Measurements from ENCODE around the gene TOPAZ1.

TOPAZ1 gene

DNA sequence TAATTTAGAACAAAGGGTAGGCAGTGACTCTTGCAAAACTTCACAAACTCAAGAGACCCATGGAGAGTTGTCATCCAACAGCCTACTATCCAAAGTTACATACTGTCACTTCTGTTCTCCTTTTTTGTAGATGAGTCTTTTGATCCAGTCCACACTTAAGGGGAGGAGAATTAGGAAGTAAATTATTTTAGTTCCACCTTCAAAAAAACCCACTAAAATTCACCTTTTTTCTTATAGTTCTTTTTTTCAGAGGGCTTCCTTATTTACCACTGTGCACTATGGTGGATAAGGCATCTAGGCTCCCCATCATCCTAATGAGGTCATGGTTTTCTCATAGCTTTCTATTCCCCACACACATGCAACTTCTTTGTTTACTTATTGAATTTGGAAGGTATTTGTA lies 88.3 kb downstream of the TOPAZ1 start:
- in situ Hi-C loops (cut with MboI; ENCODE audit: low pct_unique_long_range_greater_than_20kb, low sequenced_read_pairs, unreplicated experiment): loop anchor here (25.0 kb wide), 1 partner anchor 582 kb away; no protein-coding TSS in a partner anchor
- TF ChIP-seq, protein P1, sequence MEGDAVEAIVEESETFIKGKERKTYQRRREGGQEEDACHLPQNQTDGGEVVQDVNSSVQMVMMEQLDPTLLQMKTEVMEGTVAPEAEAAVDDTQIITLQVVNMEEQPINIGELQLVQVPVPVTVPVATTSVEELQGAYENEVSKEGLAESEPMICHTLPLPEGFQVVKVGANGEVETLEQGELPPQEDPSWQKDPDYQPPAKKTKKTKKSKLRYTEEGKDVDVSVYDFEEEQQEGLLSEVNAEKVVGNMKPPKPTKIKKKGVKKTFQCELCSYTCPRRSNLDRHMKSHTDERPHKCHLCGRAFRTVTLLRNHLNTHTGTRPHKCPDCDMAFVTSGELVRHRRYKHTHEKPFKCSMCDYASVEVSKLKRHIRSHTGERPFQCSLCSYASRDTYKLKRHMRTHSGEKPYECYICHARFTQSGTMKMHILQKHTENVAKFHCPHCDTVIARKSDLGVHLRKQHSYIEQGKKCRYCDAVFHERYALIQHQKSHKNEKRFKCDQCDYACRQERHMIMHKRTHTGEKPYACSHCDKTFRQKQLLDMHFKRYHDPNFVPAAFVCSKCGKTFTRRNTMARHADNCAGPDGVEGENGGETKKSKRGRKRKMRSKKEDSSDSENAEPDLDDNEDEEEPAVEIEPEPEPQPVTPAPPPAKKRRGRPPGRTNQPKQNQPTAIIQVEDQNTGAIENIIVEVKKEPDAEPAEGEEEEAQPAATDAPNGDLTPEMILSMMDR (IDR thresholded peaks at IDR 0.05; ENCODE audit: extremely low read depth, insufficient read depth, missing control alignments): no peak
- DNase-seq (ENCODE audit: low spot score): no peak

DNA sequence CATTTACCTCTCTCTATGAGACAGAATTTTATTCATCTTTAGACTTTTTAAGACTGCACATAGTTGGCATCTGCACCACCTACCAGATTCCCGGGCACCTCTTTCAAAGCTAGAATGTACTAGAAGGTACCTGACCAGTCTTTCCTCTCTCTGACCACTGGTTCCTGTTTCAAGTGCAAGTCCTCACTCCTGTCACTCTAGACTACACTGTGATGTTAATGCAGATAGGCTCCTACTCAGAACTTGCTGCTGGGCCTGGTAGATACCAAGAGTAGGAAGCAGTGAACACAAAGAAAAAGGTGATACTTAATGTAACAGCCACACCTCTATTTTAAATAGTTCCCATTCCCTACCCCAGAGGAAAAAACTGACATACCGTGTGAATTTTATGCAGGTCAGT lies 88.8 kb downstream of the TOPAZ1 start:
- DNase-seq (ENCODE audit: low spot score): no peak
- in situ Hi-C loops (cut with MboI; ENCODE audit: low pct_unique_long_range_greater_than_20kb, low sequenced_read_pairs, unreplicated experiment): loop anchor here (25.0 kb wide), 1 partner anchor 582 kb away; no protein-coding TSS in a partner anchor
- TF ChIP-seq, protein P1 (IDR thresholded peaks at IDR 0.05; ENCODE audit: extremely low read depth, insufficient read depth, missing control alignments): no peak

DNA sequence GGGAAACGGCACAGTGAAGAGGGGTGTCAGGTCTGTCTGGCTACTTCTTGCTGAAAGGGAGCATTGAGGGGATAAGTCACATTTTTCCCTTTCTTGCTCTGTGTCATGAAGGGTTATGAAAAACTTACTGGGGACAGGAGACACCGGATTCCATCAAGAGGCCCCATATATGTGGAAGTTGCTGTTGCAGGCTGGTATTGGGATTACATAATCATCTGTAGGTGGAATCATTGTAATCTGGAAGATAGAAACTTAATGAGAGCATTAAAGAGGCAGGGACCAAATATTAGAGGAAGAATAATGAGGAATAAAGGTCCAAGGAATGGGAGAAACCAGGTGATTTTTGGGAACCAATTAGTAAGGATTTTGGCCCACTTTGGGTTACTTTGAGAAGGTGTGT lies 92.6 kb downstream of the TOPAZ1 start:
- DNase-seq (ENCODE audit: low spot score): no peak
- in situ Hi-C loops (cut with MboI; ENCODE audit: low pct_unique_long_range_greater_than_20kb, low sequenced_read_pairs, unreplicated experiment): loop anchor here (25.0 kb wide), 1 partner anchor 578 kb away; no protein-coding TSS in a partner anchor
- TF ChIP-seq, protein P1 (IDR thresholded peaks at IDR 0.05; ENCODE audit: extremely low read depth, insufficient read depth, missing control alignments): no peak

DNA sequence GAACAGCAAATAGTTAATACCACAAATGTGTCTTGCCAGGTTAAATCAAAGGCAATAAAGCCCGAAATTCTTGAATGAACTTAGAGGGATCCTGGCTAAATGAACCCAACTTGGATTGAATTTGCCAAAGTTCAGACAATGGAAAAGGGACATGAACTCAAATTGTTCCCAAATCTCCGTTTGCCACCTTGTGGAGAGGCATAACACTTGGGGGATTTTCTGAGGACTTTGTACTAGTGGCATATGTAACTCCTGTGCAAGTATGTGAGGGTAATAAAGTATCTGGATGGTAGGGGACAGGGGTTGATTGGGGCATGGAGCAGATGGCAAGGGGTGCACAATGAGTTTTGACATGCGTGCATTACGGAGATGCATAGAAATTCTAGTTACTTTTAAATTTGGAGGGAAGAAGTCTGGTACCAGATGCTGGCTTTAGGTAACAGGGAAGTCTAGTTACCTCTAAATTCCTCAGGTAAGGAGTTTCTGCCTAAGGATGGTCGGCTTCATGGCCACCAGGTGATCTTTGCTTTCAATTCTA lies 95.6 kb downstream of the TOPAZ1 start:
- in situ Hi-C loops (cut with MboI; ENCODE audit: low pct_unique_long_range_greater_than_20kb, low sequenced_read_pairs, unreplicated experiment): loop anchor here (25.0 kb wide), 1 partner anchor 575 kb away; no protein-coding TSS in a partner anchor

DNA sequence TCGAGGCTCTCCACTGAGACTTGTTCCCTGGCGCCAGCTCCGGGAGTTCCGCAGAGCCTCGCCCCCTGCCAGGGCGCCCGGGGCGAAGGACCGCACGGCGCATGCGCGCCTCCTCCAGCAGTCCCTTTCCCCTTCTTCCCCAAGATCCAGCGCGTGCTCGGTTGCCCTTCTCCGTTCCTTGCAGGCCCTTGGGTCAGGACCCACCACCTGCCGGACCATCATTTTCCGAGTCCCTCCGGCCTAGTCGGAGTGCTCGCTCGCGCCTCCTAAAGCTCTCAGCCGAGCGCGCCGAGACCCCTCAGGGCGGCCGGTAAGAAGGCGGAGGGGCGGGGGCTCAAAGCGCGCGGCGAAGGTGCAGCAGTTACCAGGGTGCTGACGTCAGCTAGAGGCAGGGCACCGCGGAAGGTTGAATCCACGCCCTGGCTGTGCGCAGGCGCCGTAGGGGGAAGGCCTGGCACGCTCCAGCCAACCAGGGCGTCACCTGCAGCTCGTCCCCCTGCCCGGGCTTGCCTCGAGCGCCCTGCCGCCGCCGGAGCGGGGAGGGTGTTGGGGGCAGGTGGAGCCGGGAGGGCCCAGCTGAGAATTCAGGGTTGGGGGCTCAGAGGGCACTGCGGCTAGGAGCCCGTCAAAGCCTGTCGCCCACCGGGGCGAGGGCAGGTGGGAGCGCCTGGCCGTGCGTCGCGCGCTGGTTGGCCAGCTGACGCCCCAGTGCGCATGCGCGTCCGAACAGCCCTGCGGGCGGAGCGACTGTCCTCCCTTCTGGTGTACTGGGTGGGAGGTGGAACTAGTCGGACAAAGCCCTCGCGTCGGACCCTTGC lies 96.5 kb downstream of the TOPAZ1 start, which contains the start of gene TCAIM:
TSS of gene TCAIM (plus strand) at position 757 of the 818 bp plus-strand sequence. CDS start 16,017 bp downstream, outside the sequence.
- TF ChIP-seq, protein P1 (IDR thresholded peaks at IDR 0.05; ENCODE audit: extremely low read depth, insufficient read depth, missing control alignments): no peak
- peak; percentile 99 for DNase-seq (ENCODE audit: low spot score)
- in situ Hi-C loops (cut with MboI; ENCODE audit: low pct_unique_long_range_greater_than_20kb, low sequenced_read_pairs, unreplicated experiment): loop anchor here (25.0 kb wide), 1 partner anchor 574 kb away; no protein-coding TSS in a partner anchor

More for the DNA sequence above, 95.6 kb downstream of the TOPAZ1 start:
- TF ChIP-seq, protein P1 (IDR thresholded peaks at IDR 0.05; ENCODE audit: extremely low read depth, insufficient read depth, missing control alignments): no peak
- no peak for DNase-seq (ENCODE audit: low spot score)

DNA sequence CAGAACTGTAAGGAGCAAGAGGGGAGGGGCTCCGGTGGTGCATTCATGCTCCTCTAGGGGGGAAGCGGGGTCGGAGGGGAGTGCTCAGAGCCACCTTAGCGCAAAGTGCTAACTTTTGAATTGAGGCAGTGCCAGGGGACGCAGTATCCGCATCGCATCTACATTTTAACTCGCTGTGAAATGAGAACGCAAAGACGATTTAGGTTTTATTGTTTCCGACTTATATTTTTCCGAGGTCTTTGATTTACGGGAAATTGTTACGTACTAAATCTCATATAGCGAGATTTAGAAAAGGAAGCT lies 97.1 kb downstream of the TOPAZ1 start:
- no peak for DNase-seq (ENCODE audit: low spot score)
- in situ Hi-C loops (cut with MboI; ENCODE audit: low pct_unique_long_range_greater_than_20kb, low sequenced_read_pairs, unreplicated experiment): loop anchor here (25.0 kb wide), 1 partner anchor 574 kb away; no protein-coding TSS in a partner anchor
- TF ChIP-seq, protein P1 (IDR thresholded peaks at IDR 0.05; ENCODE audit: extremely low read depth, insufficient read depth, missing control alignments): no peak
